BJ (cell line): ENCODE results near the gene NES. TPM values are rescaled to one million over a fixed set of nuclear protein-coding genes. Genes with fewer than 3 reads are reported as not detected.

ENCODE experiments used
- CTCF ChIA-PET: fragments of 350-600 bp; formaldehyde crosslinking; extraction: SDS; loops from one replicate; lab custom pipeline; 2021; ENCODE audit warnings: antibody characterized with exemption, inconsistent platforms; lab: Yijun Ruan, JAX
- POLR2A ChIA-PET: fragments of 300-600 bp; sonication (Branson Sonifier 250); formaldehyde crosslinking; extraction: SDS; loops from one replicate; lab custom pipeline; 2021; ENCODE audit warnings: antibody characterized with exemption; lab: Charles Lee
- DNase-seq: peaks from one replicate; pipeline ENCODE4 v3.0.0-alpha.2; 2011; ENCODE audit warnings: low read depth
- H3K27me3 ChIP-seq: 2 replicates; pipeline ENCODE4 v1.6.0; 2011; ENCODE audit warnings: low read length; ENCODE audit not compliant: control insufficient read depth, insufficient read depth
- H3K36me3 ChIP-seq: 2 replicates; pipeline ENCODE4 v1.5.1; 2011; ENCODE audit warnings: low read length; ENCODE audit not compliant: control insufficient read depth, insufficient read depth
- H3K4me3 ChIP-seq: 2 replicates; pipeline ENCODE4 v1.5.1; 2011; ENCODE audit warnings: low read depth, mild to moderate bottlenecking, control low read depth, low read length
- CTCF ChIP-seq: IDR thresholded peaks from 2 replicates; pipeline ENCODE4 v1.5.1; 2011; ENCODE audit warnings: low read depth, mild to moderate bottlenecking, control low read depth, inconsistent platforms, low read length, moderate library complexity; ENCODE audit not compliant: insufficient read depth
- polyA plus RNA-seq: library from polyadenylated mRNA; depleted of rRNA; stranded (reverse); fragments of >200 nt; gene quantifications from 2 replicates; pipeline ENCODE4 v1.2.3, GENCODE V29; 2011

The NES gene
- polyA plus RNA-seq, 1 experiment, result 17.5 TPM

- POLR2A ChIA-PET, result no interaction called here
- CTCF ChIA-PET, result interaction anchor here (0.6 to 41.7 kb wide), 5 partner anchors 7 to 237 kb away, joined by 3 to 1556 read pairs (median 4); partner anchors contain the start of genes CRABP2, ISG20L2, METTL25B and NES
Observed at GRCh38 chr1:156693848-156694689, 16.9 kb upstream of the NES start.

GRCh38 chr1:156692925-156693847 lies 16.0 kb upstream of the NES start:
- ChIA-PET CTCF (interaction anchor here (1.6 to 41.7 kb wide), 4 partner anchors 6 to 167 kb away, joined by 4 to 1556 read pairs (median 836); partner anchors contain the start of genes CRABP2, INSRR, ISG20L2 and METTL25B), POLR2A (no interaction called here)
- no peaks in the 10 kb centered on the region for H3K27me3 ChIP-seq
- DNase-seq, result no peak
- no peak for TF ChIP-seq CTCF
- H3K4me3 ChIP-seq, result no peak overlapping the region
- no peaks in the 10 kb centered on the region for H3K36me3 ChIP-seq

More at GRCh38 chr1:156693848-156694689, 16.9 kb upstream of the NES start:
- no peak for TF ChIP-seq CTCF
- no peak for DNase-seq
- Histone ChIP-seq H3K27me3 (no peaks in the 10 kb centered on the region), H3K36me3 (peaks cover 3% of the 10 kb centered on the region), H3K4me3 (no peak overlapping the region)

GRCh38 chr1:156692441-156692924 lies 15.3 kb upstream of the NES start:
- POLR2A ChIA-PET, result no interaction called here

GRCh38 chr1:156691665-156692440 lies 14.6 kb upstream of the NES start:
- DNase-seq, result no peak

More at GRCh38 chr1:156692441-156692924, 15.3 kb upstream of the NES start:
- H3K27me3 ChIP-seq, result no peaks in the 10 kb centered on the region
- H3K36me3 ChIP-seq, result no peaks in the 10 kb centered on the region
- TF ChIP-seq CTCF, result no peak
- DNase-seq, result no peak
- H3K4me3 ChIP-seq, result no peak overlapping the region
- CTCF ChIA-PET, result interaction anchor here (0.6 to 31.9 kb wide), 7 partner anchors 15 to 444 kb away, joined by 3 to 1556 read pairs (median 115); partner anchors contain the start of genes CRABP2, INSRR, ISG20L2 and METTL25B

More at GRCh38 chr1:156691665-156692440, 14.6 kb upstream of the NES start:
- Histone ChIP-seq H3K36me3 (no peaks in the 10 kb centered on the region), H3K4me3 (no peak overlapping the region), H3K27me3 (no peaks in the 10 kb centered on the region)
- TF ChIP-seq CTCF, result peak; percentile 45
- CTCF ChIA-PET, result interaction anchor here (0.6 to 31.9 kb wide), 9 partner anchors 14 to 445 kb away, joined by 3 to 1556 read pairs (median 73); partner anchors contain the start of genes CRABP2, INSRR, ISG20L2 and METTL25B
- POLR2A ChIA-PET, result no interaction called here
